ENCODE measurements around the gene TMEM121. TPM values are rescaled to one million over a fixed set of nuclear protein-coding genes. Genes with fewer than 3 reads are reported as not detected.

The TMEM121 gene
- polyA plus RNA-seq, 3 donors: 1.8 to 2.6 (median 1.8) TPM

DNA sequence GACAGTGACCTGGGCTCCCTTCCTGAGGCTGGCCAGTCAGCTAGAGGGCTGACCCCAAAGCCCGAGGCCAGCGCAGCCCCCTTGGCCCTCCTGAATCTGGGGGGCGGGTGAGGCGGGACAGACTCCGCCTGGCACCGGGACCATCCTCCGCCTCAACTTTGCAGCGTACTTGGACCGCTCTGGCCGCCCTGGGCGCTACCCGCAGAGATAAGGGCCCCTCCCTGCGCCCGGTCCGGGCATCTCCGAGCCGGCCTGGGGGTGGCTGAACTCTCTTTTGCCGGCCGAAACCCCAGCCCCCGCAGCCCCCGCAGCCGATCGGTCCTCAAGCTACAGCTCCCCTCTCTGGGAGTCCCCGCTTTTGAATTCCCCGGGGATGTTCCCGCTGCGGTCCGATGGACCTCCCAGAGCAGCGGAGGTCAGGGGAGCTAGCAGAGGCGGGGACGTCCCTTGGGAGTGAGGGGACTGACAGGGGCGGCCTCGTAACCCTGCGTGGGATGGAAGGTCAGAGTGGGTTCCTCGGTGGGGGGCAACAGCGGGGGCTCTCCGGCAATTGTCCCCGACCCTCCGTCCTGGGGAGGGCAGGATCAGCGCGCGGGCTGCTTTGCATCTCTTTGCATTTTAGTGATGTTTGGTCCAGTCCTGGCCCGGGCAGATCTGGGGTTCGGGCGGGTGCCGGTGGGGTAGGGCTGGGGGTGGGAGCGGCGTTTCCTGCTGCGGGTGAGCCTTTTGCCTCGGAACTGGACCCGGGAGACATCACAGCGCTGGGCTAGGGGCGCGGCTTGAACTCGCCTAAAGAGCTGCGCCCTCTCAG is 40.0 kb upstream of the TMEM121 start, which contains the start of gene CRIP1:
Gene CRIP1 (plus strand): TSS at position 724 of the 811 bp plus-strand sequence. CDS start 374 bp downstream, outside the sequence.
- WGBS, 3 donors: 6 to 13% (median 6%) methylated on average over 46 to 56 of the region's 56 CpGs
- peak within 1 kb of the TSS; percentile 30 for H3K27ac ChIP-seq (ENCODE audit: low read depth, low read length)

DNA sequence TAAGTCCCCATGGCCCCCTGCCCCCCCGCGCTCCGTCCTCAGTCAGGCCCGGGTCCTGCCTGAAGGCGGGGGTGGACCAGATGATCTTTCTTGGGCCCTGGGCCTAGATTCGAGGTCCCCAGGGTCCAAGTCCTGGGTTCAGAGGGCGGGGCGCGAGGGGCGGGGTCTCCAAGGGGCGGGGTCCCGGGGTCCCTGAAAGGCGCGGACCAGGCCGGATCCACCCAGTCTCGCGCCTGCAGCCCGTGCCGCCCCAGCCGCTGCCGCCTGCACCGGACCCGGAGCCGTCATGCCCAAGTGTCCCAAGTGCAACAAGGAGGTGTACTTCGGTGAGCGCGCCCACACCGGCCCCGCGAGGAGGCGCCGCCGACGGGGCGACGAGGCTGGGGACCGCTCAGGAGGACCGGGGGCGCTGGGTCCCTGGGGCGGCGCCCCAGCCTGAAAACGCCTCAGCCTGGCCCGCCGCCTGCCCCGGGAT is 39.4 kb upstream of the TMEM121 start:
- peak overlapping the region; percentile 30 for H3K27ac ChIP-seq (ENCODE audit: low read depth, low read length)
- 1 to 5% (median 1%) methylated on average over 36 to 45 of the region's 45 CpGs for WGBS, 3 donors

DNA sequence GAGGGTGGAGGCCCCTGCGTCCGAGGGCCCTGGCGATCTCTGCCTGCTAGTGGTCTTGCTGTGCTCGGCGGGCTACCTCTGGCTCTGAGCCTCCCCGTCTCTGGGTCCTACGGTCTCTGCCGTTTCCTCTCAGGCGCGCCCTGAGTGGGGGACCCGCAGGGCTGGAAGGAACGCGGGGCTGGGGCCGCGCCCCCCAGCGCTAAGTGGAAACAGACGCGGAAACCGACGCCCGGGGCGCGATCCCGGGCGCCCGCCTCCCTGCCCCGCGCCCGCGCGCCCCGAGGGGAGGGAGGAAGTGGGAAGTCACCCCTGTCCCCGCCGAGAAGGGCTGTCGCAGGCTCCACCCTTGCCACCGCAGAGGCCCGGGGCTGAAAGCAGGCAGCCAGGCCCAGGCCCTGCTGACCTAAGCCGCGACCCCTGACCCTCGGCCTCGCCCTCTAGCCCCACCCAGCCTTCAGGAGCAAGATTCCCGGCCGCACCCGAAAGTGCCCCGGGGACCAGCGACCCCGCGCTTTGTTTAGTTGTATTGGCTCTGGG is 38.9 kb upstream of the TMEM121 start:
- peak overlapping the region; percentile 30 for H3K27ac ChIP-seq (ENCODE audit: low read depth, low read length)
- 2 to 8% (median 2%) methylated on average over 34 to 48 of the region's 48 CpGs for WGBS, 3 donors

DNA sequence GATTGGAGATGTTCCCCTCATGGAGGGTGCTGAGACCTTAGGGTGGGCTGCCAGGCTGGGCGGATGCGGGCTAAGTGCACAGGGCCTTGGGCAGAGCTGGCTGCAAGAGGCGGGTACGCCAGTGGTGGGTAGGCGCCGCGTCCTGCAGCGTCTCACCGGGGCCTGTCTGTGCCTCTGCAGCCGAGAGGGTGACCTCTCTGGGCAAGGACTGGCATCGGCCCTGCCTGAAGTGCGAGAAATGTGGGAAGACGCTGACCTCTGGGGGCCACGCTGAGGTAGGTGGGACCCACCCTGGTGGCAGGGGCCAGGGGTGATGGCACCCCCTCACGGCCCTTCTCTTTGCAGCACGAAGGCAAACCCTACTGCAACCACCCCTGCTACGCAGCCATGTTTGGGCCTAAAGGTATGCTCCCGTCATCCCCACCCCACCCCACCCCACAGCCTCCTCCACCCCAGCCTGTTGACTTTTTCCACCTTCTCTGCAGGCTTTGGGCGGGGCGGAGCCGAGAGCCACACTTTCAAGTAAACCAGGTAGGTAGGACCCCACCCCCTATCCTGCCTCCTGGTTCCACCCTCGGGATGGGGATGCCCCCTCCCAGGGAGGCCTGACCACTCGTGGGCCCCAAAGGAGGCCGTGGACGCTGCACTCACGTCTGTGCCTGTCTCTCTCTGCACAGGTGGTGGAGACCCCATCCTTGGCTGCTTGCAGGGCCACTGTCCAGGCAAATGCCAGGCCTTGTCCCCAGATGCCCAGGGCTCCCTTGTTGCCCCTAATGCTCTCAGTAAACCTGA is 38.2 kb upstream of the TMEM121 start:
- WGBS, 3 donors: 46 to 70% (median 55%) methylated on average over 26 of the region's 26 CpGs
- no peak overlapping the region for H3K27ac ChIP-seq (ENCODE audit: low read depth, low read length)

DNA sequence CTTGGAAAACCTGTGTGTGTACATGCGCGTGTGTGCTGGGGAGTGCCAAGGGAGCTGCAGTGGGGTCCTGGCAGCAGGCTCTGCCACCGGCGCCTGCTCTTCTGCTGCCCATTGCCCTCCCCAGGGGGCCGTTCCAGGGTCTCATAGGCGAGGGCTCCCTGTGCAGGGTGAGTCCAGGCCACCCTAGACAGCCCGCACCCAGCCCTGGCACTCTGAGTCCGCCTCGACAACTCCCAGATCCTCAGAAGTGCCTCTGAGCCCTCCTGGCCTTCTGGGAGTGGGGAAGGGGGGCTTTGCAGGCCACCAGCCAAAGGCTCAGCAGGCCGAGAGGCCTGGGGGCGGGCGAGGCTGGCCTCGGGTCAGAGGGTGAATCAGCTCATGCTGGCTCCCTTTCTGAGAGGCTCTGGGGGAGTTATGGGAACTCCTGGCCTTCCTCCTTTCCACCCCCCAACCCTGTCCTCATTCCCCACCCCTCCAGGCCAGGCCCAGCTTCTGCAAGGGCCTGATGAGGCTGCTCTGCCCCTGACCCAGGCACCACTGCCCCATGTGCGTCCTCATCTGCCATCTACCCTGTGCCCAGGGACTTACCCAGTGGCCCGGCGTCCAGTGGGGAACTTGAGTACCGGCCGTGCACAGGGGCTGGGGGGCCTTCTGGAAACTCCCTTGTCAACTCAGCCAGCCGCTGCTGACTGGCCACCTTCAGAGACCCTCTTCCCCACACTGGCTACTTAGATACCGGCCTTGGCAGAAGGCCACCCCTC is 37.4 kb upstream of the TMEM121 start:
- WGBS, 3 donors: 49 to 68% (median 52%) methylated on average over 19 to 20 of the region's 20 CpGs
- no peak overlapping the region for H3K27ac ChIP-seq (ENCODE audit: low read depth, low read length)

DNA sequence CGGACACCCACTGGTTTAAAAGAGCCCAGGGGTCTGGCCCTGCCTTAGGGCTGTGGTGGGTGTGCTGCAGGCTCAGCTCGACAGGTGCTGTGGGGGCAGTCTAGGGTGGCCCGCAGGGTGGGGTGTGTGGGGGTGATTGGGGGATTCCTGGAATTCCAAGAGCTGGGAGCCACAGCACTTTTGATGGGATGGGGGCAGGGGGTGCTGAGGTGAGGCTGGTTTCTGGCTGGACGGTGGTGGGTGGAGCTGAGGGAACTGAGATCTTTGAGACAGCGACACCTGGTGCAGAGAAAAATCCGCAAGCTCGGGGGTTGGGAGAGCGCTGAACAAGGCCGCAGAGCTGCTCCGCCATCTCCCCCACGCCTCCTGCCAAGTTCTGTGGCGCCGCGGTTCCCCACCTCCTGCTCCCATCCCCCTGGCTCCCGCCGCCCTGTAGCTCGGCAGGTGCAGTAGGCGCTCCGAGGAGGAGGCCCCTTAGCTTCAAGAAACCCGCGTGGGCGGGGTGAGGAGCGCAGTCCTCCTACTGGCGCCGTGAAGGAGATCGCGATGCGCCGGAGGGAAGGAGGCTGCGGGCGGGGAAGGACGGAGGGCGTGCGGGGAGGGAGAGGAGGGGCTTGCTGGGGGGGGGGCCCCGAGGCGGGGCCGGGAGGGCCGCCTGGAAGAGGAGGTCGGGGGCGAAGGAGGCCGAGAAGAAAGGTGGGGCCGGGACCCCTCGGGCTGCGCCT is 36.7 kb upstream of the TMEM121 start:
- H3K27ac ChIP-seq (ENCODE audit: low read depth, low read length): peak overlapping the region; percentile 5
- WGBS, 3 donors: 1 to 2% (median 2%) methylated on average over 25 to 44 of the region's 44 CpGs

DNA sequence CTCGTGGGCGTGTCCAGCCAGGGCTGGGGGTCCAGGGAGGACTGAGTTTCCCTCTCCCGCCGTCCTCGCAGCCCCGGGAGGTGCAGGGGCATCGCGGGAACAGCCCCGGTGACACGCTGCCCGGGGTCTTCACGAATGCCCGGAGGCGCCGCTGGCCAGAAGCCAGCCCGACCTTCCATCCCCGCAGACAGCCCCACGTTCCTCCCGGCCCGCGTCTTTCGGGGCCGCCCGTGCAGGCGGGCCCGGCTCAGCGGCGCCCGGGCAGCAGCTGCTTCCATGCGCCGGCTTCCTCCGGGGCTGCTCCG is 36.2 kb upstream of the TMEM121 start:
- 0 to 1% (median 0%) methylated on average over 21 to 33 of the region's 33 CpGs for WGBS, 3 donors
- H3K27ac ChIP-seq (ENCODE audit: low read depth, low read length): peak overlapping the region; percentile 5

DNA sequence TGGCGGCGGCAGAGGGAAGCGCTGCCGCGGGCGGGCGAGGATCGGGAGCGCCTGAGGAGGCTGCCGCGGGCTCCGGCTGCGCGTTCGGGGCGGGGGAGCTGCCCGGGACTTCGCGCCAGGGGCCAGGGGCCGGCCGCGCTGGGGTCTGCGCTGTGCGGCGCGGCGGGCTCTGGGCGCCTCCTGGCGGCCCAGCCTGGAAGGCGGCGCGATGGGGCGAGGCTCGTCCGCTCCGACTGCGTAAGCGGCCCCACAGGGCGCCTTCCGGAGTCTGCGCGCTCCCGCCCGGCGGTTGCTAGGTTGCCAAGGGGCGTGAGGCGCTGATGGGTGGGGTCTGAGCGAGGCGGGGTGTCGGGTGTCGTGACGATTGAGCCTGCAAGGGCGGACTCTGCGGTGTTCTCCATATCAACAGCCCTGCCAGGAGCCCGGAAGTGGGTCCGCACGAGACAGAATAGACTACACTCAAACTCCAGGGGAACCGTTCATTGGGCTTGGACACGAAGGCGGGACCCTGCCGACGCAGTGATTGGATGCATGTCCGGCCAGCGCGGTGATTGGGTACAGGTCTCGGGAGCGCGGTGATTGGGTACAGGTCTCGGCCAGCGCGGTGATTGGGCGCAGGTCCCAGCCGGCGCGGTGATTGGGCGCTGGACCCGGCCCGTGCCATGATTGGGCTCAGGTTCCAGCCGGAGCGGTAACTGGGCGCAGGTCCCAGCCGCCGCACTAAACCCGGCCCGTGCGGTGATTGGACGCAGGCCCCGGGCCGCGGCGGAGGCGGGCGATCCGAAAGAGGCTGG is 35.6 kb upstream of the TMEM121 start, which contains the start of gene TEDC1:
Gene TEDC1 (plus strand): TSS at position 675 of the 794 bp plus-strand sequence. CDS start 130 bp downstream, outside the sequence.
- peak within 1 kb of the TSS; percentile 23 for H3K27ac ChIP-seq (ENCODE audit: low read depth, low read length)
- 0 to 1% (median 0%) methylated on average over 81 to 94 of the region's 94 CpGs for WGBS, 3 donors

DNA sequence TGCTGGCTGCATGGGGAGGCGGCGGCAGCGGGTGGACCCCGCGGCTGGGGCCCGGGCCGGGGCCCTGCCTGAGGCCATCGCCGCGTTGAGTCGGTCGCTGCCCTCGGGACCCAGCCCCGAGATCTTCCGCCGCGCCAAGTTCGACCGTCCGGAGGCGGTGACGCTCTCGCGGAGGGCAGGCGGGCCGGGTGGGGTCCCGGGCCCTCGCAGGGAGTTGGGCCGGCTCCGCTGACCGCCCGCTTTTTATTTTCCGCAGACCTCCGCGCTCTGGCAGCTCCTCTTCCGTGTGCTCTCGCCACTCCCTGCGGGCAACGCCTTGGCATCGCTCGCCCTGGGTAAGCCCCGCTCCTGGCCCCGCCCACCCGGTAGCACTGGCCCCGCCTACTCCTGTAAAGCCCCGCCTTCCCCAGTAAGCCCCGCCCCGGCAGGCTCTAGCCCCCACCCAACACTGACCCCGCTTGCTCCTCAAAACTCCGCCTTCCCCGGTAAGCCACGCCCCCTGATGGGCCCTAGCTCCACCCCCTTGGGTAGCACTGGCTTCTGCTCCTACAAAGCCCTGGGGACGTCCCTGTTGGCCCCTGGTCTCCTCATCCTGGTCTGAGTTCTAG is 34.9 kb upstream of the TMEM121 start:
- 2 to 3% (median 2%) methylated on average over 38 to 53 of the region's 53 CpGs for WGBS, 3 donors
- H3K27ac ChIP-seq (ENCODE audit: low read depth, low read length): peak overlapping the region; percentile 23

DNA sequence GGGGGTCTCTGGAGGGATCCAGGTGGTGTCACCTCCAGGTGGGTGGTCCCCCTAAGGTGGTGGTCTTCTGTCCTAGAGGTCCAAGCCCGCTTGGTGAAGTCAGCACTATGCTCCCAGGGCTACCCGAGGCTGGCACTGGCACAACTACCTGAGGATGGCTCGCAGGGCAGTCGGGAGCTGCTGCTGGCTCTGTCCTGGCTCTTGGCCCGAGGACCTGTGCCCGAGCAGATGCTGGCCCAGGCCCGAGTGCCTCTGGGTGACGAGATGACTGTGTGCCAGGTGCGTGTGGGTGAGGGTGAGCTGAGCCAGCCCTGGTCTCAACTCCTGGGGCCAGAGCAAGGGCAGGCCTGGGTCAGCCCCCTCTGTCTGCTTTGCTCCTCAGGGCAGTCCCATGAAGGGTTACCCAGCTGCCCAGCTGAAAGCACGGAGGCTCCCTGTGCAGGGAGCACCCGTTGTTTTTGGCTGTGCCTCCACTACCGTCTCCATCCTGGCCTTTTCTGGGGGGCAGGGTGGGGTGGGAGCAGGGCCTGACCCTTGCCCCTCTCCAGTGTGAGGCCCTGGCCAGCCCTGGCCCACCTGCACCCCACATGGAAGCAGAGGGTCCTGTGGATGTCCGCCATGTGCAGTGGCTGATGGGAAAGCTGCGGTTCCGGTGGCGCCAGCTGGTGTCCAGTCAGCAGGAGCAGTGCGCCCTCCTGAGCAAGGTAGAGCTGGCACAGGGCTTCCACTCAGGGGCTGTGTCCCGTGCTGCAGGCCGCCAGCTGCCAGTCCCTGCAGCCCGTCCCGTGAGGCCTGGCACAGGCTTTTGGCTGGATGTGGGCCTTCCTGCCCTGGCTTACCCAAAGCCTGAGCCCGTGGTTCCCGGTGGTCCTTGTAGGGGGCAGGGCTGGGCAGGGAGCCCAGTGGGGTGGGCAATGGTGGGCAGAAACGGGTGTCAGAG is 34.1 kb upstream of the TMEM121 start:
- H3K27ac ChIP-seq (ENCODE audit: low read depth, low read length): no peak overlapping the region
- WGBS, 3 donors: 75 to 89% (median 85%) methylated on average over 24 of the region's 24 CpGs

DNA sequence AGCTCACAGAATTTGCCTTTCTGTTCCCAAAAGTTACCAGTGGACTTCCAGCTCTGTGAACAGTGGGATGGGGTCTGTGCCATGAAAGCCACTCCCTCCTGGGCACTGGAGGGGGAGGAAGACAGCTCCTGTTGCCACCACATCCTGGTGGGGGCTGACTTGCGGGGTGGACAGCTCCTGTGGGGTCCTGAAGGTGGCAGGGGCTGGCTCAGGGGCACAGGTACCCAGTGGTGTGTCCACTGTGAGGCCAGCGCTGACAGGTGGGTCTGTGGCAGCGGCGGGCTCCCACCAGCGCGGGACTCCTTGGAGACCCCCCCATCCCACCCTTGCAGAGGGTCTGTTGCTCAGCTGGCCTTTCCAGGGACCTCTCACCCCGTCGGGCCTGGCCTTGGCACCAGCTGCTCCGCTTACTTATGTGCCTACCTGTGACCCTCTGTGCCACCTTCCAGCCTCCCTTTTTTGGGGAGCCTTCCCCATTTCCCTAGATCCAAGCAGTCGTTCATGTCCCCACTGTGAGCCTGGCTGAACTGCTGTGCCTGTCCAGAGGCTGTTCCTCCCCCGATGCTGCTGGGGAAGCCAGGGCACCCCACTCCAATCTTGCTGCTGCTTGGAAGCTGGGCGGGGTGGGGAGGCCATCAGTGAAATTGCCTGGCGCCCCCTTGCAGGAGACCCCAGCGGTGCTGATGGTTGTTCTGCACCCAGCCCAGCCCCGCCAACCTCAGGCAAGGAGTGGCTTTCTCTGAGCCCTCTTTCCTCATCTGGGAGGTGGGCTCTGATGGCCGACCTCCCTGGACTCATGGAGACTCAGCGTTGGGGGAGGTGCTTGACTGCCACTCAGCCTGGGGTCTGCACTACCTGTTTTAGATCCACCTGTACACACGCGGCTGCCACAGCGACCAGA is 33.2 kb upstream of the TMEM121 start:
- no peak overlapping the region for H3K27ac ChIP-seq (ENCODE audit: low read depth, low read length)
- WGBS, 3 donors: 85 to 92% (median 86%) methylated on average over 18 to 20 of the region's 20 CpGs

DNA sequence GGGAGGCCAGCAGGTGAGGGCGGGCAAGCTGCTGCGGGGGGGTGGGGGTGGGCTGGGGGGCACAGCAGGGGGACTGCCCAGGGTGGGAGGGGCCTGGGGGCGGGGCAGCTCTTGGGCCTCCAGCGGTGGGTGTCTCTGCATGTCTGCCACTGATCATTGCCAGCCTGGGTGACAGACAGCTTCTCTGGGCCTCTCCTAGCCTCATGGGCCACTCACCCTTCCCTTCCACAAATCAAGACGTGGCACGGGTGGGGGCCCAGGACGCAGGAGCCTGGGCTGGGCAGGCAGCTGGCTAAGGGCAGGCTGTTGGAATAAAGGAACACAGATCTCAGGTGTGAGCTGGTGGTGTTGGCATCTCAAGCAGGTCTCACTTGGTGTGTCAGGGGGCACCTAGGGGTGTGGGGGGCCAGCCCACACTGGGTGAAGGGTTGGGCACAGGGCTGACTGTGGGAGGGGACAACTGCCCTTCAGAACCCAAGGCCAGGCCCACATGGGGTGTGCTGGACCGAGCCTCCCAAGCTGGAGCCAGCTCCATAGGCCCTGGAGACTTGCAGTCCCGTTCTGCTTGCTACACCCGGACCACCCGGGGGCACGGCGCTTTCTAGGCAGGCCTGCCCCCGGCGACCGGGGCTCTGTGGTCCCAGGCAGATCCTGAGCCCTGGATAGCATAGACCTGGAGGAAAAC is 32.3 kb upstream of the TMEM121 start:
- 86 to 96% (median 86%) methylated on average over 16 of the region's 16 CpGs for WGBS, 3 donors
- no peak overlapping the region for H3K27ac ChIP-seq (ENCODE audit: low read depth, low read length)

DNA sequence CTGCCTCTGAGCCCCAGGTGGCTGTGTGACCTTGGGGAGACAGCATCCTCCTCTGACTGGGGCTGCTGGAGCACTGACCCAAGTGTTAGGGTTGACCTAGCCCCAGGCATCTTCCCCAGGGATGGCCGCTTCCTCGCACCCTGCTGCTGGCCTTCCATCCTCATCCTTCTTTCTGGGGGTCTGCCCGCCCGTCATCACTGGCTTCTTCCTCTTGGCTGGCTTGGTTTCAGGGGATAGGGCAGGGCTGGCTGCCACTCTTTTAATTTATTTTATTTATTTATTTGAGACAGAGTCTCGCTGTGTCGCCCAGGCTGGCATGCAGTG is 31.8 kb upstream of the TMEM121 start:
- no peak overlapping the region for H3K27ac ChIP-seq (ENCODE audit: low read depth, low read length)
- WGBS, 3 donors: 97 to 98% (median 97%) methylated on average over 6 of the region's 6 CpGs
